Coronary artery (tissue), 2 donors: ENCODE data around the gene INTS3.

Experiments used
- DNase-seq: peaks from one replicate; pipeline ENCODE4 v3.0.0-alpha.2; 2017; ENCODE audit warnings: low spot score
- H3K27ac ChIP-seq, 2 donors: fragments of 200-600 bp; sonication (generic); one replicate each; pipeline ENCODE4 v1.5.1; 2016 to 2019
- H3K4me3 ChIP-seq: fragments of 200-600 bp; sonication (generic); 2 replicates; pipeline ENCODE4 v1.5.1; 2016; ENCODE audit warnings: mild to moderate bottlenecking, moderate library complexity
- CTCF ChIP-seq: fragments of 200-600 bp; sonication (generic); IDR thresholded peaks from one replicate; pipeline ENCODE4 v1.5.1; 2019; ENCODE audit warnings: antibody characterized with exemption

The INTS3 gene

GRCh38 chr1:153794624-153795329 is 66.9 kb downstream of the INTS3 start:
- no peak for DNase-seq
- H3K27ac ChIP-seq = no peak overlapping the region
- H3K4me3 ChIP-seq = no peak overlapping the region
- TF ChIP-seq CTCF = no peak

GRCh38 chr1:153795330-153795837 is 67.5 kb downstream of the INTS3 start:
- TF ChIP-seq CTCF = no peak
- H3K4me3 ChIP-seq = no peak overlapping the region
- peak; percentile 66 for DNase-seq
- no peak overlapping the region for H3K27ac ChIP-seq

- peak; percentile 67 for DNase-seq
- TF ChIP-seq CTCF = no peak
- Histone ChIP-seq H3K27ac (no peak overlapping the region), H3K4me3 (no peak overlapping the region)
These were observed 68.3 kb downstream of the INTS3 start for GRCh38 chr1:153795934-153796785.

- DNase-seq = peak; percentile 77
- no peak overlapping the region for H3K27ac ChIP-seq
These were observed 69.2 kb downstream of the INTS3 start for GRCh38 chr1:153796786-153797659.

GRCh38 chr1:153798468-153798780 is 70.6 kb downstream of the INTS3 start:
- DNase-seq = no peak
- no peak for TF ChIP-seq CTCF
- Histone ChIP-seq H3K4me3 (no peak overlapping the region), H3K27ac (no peak overlapping the region)

More at GRCh38 chr1:153796786-153797659, 69.2 kb downstream of the INTS3 start:
- TF ChIP-seq CTCF = peak; percentile 91
- no peak overlapping the region for H3K4me3 ChIP-seq

GRCh38 chr1:153799016-153799415 is 71.2 kb downstream of the INTS3 start:
- no peak overlapping the region for H3K4me3 ChIP-seq
- H3K27ac ChIP-seq = no peak overlapping the region
- DNase-seq = peak; percentile 49
- TF ChIP-seq CTCF = no peak
